GM18498 (cell line): Measurements from ENCODE around the gene BCAS3.
A peak's percentile ranks its signal among the peaks of the same experiment; 100 is the strongest.
"Not testable (repeated sequence)": the region's sequence is repeated elsewhere in the genome, so short reads cannot be mapped to it uniquely, and the experiment has no call there.

Source experiments
- ATAC-seq: cut with Tn5 transposase; IDR thresholded peaks from one replicate; pipeline ENCODE4 v1.9.1; 2021; ENCODE audit warnings: mild to moderate bottlenecking, moderate library complexity; ENCODE audit not compliant: unreplicated experiment

Gene BCAS3

GRCh38 chr17:60674637-60675036, 3.0 kb upstream of the BCAS3 start:
- not testable (repeated sequence) for ATAC-seq

GRCh38 chr17:60675997-60676396, 1.7 kb upstream of the BCAS3 start:
- no peak for ATAC-seq

- ATAC-seq, result no peak
Measured at GRCh38 chr17:60676758-60677307, 818 bp upstream of the BCAS3 start.

- no peak for ATAC-seq
Measured at GRCh38 chr17:60678118-60678444, 430 bp downstream of the BCAS3 start.

GRCh38 chr17:60679287-60679686, 1.6 kb downstream of the BCAS3 start:
- ATAC-seq, result no peak

GRCh38 chr17:60680754-60681153, 3.1 kb downstream of the BCAS3 start:
- no peak for ATAC-seq

- ATAC-seq, result no peak
Measured at GRCh38 chr17:60685437-60685836, 7.8 kb downstream of the BCAS3 start.

GRCh38 chr17:60695960-60696359, 18.3 kb downstream of the BCAS3 start:
- no peak for ATAC-seq

GRCh38 chr17:60699090-60699489, 21.4 kb downstream of the BCAS3 start:
- no peak for ATAC-seq

- no peak for ATAC-seq
Measured at GRCh38 chr17:60704170-60704569, 26.5 kb downstream of the BCAS3 start.

GRCh38 chr17:60712675-60713074, 35.0 kb downstream of the BCAS3 start:
- ATAC-seq, result no peak

GRCh38 chr17:60713608-60714007, 36.0 kb downstream of the BCAS3 start:
- no peak for ATAC-seq

GRCh38 chr17:60716766-60717165, 39.1 kb downstream of the BCAS3 start:
- no peak for ATAC-seq

GRCh38 chr17:60717814-60718213, 40.2 kb downstream of the BCAS3 start:
- no peak for ATAC-seq

- no peak for ATAC-seq
Measured at GRCh38 chr17:60720763-60721531, 43.3 kb downstream of the BCAS3 start.

GRCh38 chr17:60724647-60725046, 47.0 kb downstream of the BCAS3 start:
- ATAC-seq, result peak; percentile 75

GRCh38 chr17:60729854-60730253, 52.2 kb downstream of the BCAS3 start:
- ATAC-seq, result no peak

GRCh38 chr17:60730273-60730672, 52.6 kb downstream of the BCAS3 start:
- ATAC-seq, result no peak

- ATAC-seq, result no peak
Measured at GRCh38 chr17:60738287-60738686, 60.6 kb downstream of the BCAS3 start.

GRCh38 chr17:60740584-60740983, 62.9 kb downstream of the BCAS3 start:
- no peak for ATAC-seq

GRCh38 chr17:60741031-60741430, 63.4 kb downstream of the BCAS3 start:
- ATAC-seq, result no peak

- ATAC-seq, result no peak
Measured at GRCh38 chr17:60743282-60743681, 65.6 kb downstream of the BCAS3 start.

GRCh38 chr17:60743799-60744198, 66.1 kb downstream of the BCAS3 start:
- no peak for ATAC-seq
